Middle frontal gyrus (tissue), 1 donor: ENCODE measurements around the gene HIC2.
"Not testable (repeated sequence)": the region's sequence is repeated elsewhere in the genome, so short reads cannot be mapped to it uniquely, and the experiment has no call there.

Source experiments
- DNase-seq: peaks from one replicate; pipeline ENCODE4 v3.0.0-alpha.2; 2015; ENCODE audit warnings: low spot score; ENCODE audit errors: extremely low spot score

HIC2 gene

GRCh38 chr22:21490556-21490955, 73.4 kb downstream of the HIC2 start:
- DNase-seq: not testable (repeated sequence)

DNA sequence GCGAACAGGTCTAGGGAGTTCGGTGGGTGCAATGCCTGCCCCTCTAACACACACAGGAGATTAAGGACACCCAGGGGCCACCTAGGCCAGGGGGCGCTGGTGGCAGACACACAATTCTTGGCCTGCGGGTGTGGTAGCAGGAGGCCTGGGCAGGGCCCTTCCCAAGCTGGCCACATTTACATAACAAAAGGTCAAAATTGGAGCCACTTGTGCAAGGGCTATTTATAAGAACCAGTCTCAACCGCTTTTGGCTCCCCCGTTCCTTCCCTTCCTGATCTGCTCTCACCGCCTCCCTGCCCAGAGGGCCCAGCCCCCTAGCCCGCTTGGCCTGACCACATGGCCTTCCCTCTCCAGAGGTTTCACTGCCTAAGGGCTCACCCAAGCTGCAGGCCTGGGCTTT, 75.1 kb downstream of the HIC2 start:
- DNase-seq: not testable (repeated sequence)

DNA sequence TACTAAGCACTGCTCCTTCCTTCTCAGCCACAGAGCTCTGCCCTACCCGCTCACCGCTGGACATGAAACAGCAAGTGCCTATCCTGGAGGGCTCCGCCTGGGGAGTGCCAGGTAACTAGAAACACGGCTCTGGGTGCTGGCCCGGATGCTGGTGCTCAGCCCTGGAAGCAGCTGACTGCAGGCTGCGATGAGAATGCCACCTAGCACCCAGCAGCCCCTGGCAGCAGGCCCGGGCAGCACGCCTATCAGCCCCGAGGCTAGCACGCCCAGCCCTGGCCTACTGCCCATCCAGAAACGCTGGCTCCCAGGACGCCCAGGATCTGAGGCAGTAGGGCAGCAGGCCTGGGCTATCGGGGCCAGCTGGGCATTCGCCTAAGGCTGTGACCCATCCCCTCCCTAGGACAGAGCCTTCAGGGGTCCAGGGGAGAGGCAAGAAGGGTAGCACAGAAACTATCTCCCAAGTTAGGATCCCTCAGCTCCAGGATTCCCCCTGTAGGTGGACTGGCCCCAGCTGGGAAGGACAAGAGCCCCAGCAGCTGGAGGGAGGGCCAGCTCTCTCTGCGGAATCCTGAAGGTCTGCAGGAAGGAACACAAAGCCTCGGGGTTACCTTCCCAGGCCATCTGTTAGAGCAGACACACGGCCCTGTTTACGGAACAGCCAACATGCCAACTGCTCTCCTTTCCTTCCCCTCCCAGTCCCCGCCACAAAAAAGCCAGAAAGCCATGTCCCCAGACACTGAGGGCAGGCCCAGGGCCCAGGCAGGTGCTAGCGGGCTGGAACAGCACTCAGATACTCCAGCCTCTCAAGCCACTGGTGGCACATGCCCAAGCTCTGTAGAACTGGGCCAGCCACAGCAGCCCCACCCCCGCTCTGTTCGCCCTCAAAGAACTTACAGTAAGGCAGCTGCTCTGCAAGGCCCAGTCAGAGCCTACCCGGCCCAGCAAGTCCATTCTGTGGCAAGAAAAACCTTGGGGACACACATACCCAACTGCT, 76.9 kb downstream of the HIC2 start:
- not testable (repeated sequence) for DNase-seq

DNA sequence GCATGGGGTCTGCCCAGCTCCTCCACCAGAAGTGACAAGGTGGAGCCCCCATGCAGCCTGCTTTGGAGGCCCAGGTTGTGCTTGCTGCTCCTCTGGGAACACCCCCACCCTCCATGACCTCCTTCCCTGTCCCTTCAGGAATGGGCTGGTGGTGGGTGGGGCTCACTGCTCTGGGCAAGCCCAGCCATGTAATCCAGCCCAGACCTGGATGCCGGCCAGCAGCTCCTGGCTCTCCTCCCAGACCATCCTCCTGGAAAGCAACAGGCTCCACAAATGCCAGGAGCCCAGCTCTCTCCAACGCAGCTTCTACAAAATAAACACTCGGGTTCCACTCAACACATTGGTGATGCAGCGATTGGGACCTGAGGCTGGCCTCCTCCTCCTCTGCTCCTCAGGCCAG, 80.8 kb downstream of the HIC2 start:
- DNase-seq: not testable (repeated sequence)

- DNase-seq: not testable (repeated sequence)
These were observed 81.3 kb downstream of the HIC2 start for GRCh38 chr22:21498489-21498888.

DNA sequence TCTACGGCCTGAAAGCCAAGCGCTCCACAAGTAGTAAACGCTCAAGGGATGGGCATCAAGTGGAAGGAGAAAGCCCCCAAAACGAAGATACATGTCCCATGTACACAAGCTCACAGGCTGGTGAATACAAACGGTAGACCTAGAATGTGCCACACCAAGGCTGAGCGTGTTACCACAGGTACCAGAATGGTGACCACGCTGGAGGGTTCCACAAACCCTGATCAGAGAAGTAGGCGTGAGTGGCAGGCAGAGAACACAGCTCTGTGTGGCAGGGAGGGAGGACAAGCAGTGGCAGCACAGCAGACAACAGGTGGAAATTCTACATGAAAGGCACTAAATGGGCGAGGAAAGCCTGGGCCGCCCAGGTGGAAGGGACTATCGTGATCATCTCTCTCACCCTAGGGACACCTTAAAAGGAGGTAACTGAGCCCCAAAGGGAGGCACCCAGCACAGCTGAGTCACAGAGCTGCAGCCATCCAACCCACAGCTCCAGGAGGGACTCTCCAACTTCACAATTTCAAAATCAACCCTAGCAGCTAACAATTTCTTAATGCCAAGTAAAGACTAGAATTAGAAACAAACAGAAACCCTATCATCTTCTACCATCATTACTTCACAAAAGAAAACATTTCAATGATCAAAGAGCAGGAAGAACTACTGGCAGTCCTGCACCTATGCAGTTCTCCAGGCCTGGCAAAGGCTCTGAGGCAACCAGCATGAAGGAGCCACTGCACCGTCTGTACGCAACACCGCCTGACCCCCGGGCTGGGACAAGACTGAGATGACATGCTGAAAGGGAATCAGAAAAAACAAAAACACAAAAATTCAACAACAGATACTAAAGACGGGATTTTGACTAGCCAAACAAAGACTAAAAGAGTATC, 82.7 kb downstream of the HIC2 start:
- not testable (repeated sequence) for DNase-seq
